ENCODE data around the gene SCAMP4.

Gene SCAMP4

GRCh38 chr19:1922803-1923202 lies 17.6 kb downstream of the SCAMP4 start:
- no peak overlapping the region for H3K27ac ChIP-seq (ENCODE audit: low read length)
- peaks cover 49% of the 10 kb centered on the region for H3K36me3 ChIP-seq (ENCODE audit: insufficient read depth, low read depth, low read length)
- no peak overlapping the region for H3K4me3 ChIP-seq (ENCODE audit: low read length)
- no peaks in the 10 kb centered on the region for H3K9me3 ChIP-seq (ENCODE audit: insufficient read depth, low read depth, low read length)
- H3K4me1 ChIP-seq (ENCODE audit: insufficient read depth, low read length) = no peaks in the 10 kb centered on the region
- H3K9ac ChIP-seq (ENCODE audit: low read depth, low read length) = no peak overlapping the region
- no peaks in the 10 kb centered on the region for H3K27me3 ChIP-seq (ENCODE audit: insufficient read depth, low read length)

- no peaks in the 10 kb centered on the region for H3K27me3 ChIP-seq (ENCODE audit: insufficient read depth, low read length)
- H3K9ac ChIP-seq (ENCODE audit: low read depth, low read length) = no peak overlapping the region
- no peak overlapping the region for H3K4me3 ChIP-seq (ENCODE audit: low read length)
- H3K9me3 ChIP-seq (ENCODE audit: insufficient read depth, low read depth, low read length) = no peaks in the 10 kb centered on the region
- no peaks in the 10 kb centered on the region for H3K4me1 ChIP-seq (ENCODE audit: insufficient read depth, low read length)
- no peak overlapping the region for H3K27ac ChIP-seq (ENCODE audit: low read length)
- peaks cover 44% of the 10 kb centered on the region for H3K36me3 ChIP-seq (ENCODE audit: insufficient read depth, low read depth, low read length)
Measured at GRCh38 chr19:1923319-1923718, 18.1 kb downstream of the SCAMP4 start.

DNA sequence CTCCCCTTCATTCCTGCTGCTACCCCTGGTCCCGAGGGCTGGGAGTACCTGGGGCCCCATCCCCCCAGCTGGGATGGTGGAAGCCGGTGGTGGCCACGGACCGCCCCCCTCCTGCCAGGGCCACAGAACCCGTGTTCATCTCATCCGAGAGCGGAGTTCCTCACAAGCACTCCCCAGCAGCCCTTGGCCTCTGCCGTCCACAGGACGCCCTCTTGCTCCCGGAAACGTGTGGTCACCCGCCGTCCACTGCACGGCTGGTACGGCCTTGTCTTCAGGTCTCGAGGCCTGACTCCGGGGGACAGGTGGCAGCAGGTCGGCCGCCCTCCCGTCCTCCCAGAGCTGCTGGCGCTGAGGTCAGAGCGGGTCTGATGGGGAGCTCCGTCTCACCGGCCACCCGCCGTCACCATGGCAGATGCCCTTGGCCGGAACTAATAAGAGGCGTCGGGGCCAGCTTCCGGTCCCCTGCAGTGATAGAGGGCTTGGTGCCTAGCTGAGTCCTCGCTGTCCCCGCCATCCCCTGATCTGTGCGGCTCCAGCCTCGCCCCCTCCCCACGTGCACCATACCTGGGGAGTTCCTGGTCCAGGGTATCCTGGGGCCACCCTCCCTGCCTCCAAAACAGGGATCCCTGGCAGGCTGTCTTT lies 19.2 kb downstream of the SCAMP4 start:
- H3K4me1 ChIP-seq (ENCODE audit: insufficient read depth, low read length) = no peaks in the 10 kb centered on the region
- H3K9me3 ChIP-seq (ENCODE audit: insufficient read depth, low read depth, low read length) = no peaks in the 10 kb centered on the region
- peaks cover 35% of the 10 kb centered on the region for H3K36me3 ChIP-seq (ENCODE audit: insufficient read depth, low read depth, low read length)
- no peak overlapping the region for H3K9ac ChIP-seq (ENCODE audit: low read depth, low read length)
- H3K27ac ChIP-seq (ENCODE audit: low read length) = no peak overlapping the region
- no peaks in the 10 kb centered on the region; the same call in 1 of the 2 replicates for H3K27me3 ChIP-seq (ENCODE audit: insufficient read depth, low read length)
- H3K4me3 ChIP-seq (ENCODE audit: low read length) = no peak overlapping the region

DNA sequence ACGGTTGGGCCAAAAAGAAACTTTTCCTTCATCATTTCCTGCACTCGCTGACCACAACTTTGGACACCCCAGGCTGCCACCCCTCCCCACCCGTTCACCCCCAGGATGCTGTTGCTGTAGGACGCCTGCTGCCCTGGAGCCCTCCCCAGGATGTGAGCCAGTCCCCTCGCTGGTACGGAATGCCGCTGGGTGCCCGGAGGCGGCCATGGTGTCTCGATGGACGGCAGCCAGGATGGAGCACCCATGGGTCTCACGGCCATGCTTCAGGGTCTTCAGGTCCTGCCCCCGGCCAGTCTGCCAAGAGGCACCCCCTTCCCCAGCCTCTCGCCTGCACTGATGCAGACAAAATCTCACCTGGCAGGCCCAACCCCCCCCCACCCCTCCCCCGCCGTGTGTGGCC lies 20.3 kb downstream of the SCAMP4 start:
- H3K27ac ChIP-seq (ENCODE audit: low read length) = no peak overlapping the region
- H3K27me3 ChIP-seq (ENCODE audit: insufficient read depth, low read length) = no peaks in the 10 kb centered on the region; the same call in 1 of the 2 replicates
- H3K4me1 ChIP-seq (ENCODE audit: insufficient read depth, low read length) = peaks cover 3% of the 10 kb centered on the region; the same call in 1 of the 2 replicates
- peaks cover 26% of the 10 kb centered on the region for H3K36me3 ChIP-seq (ENCODE audit: insufficient read depth, low read depth, low read length)
- H3K9ac ChIP-seq (ENCODE audit: low read depth, low read length) = no peak overlapping the region
- no peaks in the 10 kb centered on the region for H3K9me3 ChIP-seq (ENCODE audit: insufficient read depth, low read depth, low read length)
- no peak overlapping the region for H3K4me3 ChIP-seq (ENCODE audit: low read length)

DNA sequence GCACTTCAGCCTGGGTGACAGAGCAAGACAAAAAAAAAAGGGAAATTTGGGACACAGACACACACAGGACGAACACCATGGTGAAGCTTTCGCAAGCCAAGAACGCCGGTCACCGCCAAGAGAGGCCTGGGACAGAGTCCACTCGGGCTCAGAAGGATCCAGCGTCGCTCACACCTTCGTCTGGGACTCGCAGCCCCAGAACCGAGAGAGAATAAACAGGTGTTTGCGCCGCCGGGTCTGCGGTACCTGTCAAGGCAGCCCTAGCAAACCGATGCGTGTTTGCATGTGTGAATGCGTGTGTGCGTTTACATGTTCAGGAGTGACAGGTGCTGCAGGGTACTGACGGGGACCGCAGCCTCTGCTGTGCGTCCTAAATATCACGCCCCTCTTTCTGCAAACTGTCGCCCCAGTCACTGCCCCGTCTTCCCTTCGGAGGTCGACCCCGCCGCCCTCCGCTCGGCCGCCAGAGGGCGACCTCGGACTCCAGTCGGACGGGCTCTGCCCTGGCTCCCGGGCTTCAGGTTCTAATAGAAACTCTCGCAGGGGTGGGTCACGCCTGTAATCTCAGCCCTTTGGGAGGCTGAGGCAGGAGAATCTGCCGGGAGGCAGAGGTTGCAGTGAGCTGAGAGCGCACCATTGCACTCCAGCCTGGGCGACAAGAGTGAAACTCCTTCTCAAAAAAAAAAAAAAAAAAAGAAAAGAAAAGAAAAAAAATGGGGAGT lies 24.0 kb downstream of the SCAMP4 start:
- Histone ChIP-seq H3K9me3 (ENCODE audit: insufficient read depth, low read depth, low read length) (peaks cover 5% of the 10 kb centered on the region; the same call in 1 of the 2 replicates), H3K4me3 (ENCODE audit: low read length) (peak overlapping the region; percentile 51; the same call in 1 of the 2 replicates), H3K4me1 (ENCODE audit: insufficient read depth, low read length) (peaks cover 3% of the 10 kb centered on the region; the same call in 1 of the 2 replicates), H3K27me3 (ENCODE audit: insufficient read depth, low read length) (no peaks in the 10 kb centered on the region; the same call in none of the 2 replicates), H3K9ac (ENCODE audit: low read depth, low read length) (no peak overlapping the region), H3K27ac (ENCODE audit: low read length) (no peak overlapping the region), H3K36me3 (ENCODE audit: insufficient read depth, low read depth, low read length) (no peaks in the 10 kb centered on the region)

DNA sequence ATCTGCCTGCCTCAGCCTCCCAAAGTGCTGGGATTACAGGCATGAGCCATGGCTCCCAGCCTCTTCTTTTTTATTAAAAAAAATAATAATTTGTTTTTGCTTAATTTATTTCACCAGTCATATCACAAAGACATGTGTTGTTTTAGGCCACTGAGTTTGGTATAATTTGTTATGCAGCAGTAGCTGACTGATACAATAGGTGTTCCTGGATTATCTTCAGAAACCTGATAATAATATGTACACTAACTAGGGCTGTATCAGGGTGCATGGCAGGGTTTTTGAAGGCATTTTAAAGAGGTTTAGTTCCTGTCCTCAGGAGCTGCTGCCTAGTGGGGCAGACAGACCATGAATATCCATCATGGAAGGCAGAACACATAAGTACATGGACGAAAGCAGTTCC lies 26.2 kb downstream of the SCAMP4 start:
- Histone ChIP-seq H3K9me3 (ENCODE audit: insufficient read depth, low read depth, low read length) (peaks cover 5% of the 10 kb centered on the region; the same call in 1 of the 2 replicates), H3K9ac (ENCODE audit: low read depth, low read length) (no peak overlapping the region), H3K36me3 (ENCODE audit: insufficient read depth, low read depth, low read length) (no peaks in the 10 kb centered on the region), H3K27me3 (ENCODE audit: insufficient read depth, low read length) (no peaks in the 10 kb centered on the region; the same call in none of the 2 replicates), H3K27ac (ENCODE audit: low read length) (no peak overlapping the region), H3K4me3 (ENCODE audit: low read length) (no peak overlapping the region), H3K4me1 (ENCODE audit: insufficient read depth, low read length) (peaks cover 3% of the 10 kb centered on the region; the same call in 1 of the 2 replicates)

DNA sequence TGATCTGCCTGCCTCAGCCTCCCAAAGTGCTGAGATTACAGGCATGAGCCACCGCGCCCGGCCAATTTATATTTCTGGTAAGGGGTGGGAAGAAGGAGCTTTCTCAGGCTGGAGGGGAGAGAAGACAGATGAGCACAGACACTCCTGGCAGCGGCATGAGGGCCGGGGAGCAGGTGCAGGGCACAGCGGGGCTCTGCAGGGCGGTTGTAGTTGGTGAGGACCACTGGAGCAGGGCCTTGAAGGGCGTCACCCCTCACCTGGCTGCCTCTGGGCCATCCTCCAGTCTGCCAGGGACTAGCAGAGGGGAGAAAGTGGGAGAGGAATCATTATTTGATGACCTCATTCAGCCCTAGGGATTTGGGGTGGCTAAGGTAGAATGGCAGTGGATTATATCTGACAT lies 27.2 kb downstream of the SCAMP4 start:
- Histone ChIP-seq H3K27me3 (ENCODE audit: insufficient read depth, low read length) (no peaks in the 10 kb centered on the region; the same call in none of the 2 replicates), H3K9me3 (ENCODE audit: insufficient read depth, low read depth, low read length) (peaks cover 5% of the 10 kb centered on the region; the same call in 1 of the 2 replicates), H3K9ac (ENCODE audit: low read depth, low read length) (no peak overlapping the region), H3K4me1 (ENCODE audit: insufficient read depth, low read length) (peaks cover 3% of the 10 kb centered on the region; the same call in 1 of the 2 replicates), H3K27ac (ENCODE audit: low read length) (no peak overlapping the region), H3K4me3 (ENCODE audit: low read length) (no peak overlapping the region), H3K36me3 (ENCODE audit: insufficient read depth, low read depth, low read length) (no peaks in the 10 kb centered on the region)

- Histone ChIP-seq H3K27me3 (ENCODE audit: insufficient read depth, low read length) (no peaks in the 10 kb centered on the region; the same call in none of the 2 replicates), H3K36me3 (ENCODE audit: insufficient read depth, low read depth, low read length) (no peaks in the 10 kb centered on the region), H3K27ac (ENCODE audit: low read length) (no peak overlapping the region), H3K4me1 (ENCODE audit: insufficient read depth, low read length) (peaks cover 3% of the 10 kb centered on the region; the same call in 1 of the 2 replicates), H3K9me3 (ENCODE audit: insufficient read depth, low read depth, low read length) (peaks cover 5% of the 10 kb centered on the region; the same call in 1 of the 2 replicates), H3K4me3 (ENCODE audit: low read length) (no peak overlapping the region), H3K9ac (ENCODE audit: low read depth, low read length) (no peak overlapping the region)
Measured at GRCh38 chr19:1933244-1933643, 28.0 kb downstream of the SCAMP4 start.

DNA sequence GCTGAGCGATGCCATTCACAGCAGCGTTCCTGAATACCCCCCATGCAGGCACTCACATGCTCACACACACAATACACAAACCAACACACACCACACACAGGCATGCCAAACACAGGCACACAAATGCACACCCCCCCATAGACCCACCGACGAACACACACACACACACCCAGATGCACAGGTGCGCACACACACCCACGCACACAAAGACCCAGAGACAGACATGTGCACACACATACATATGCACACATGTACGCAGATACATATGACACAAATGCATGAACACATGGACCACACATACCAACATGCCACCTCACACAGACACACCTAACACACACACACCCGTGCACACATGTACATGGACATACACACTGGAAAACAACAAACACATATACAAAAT lies 28.7 kb downstream of the SCAMP4 start:
- Histone ChIP-seq H3K27ac (ENCODE audit: low read length) (no peak overlapping the region), H3K36me3 (ENCODE audit: insufficient read depth, low read depth, low read length) (no peaks in the 10 kb centered on the region), H3K9me3 (ENCODE audit: insufficient read depth, low read depth, low read length) (peaks cover 5% of the 10 kb centered on the region; the same call in 1 of the 2 replicates), H3K9ac (ENCODE audit: low read depth, low read length) (no peak overlapping the region), H3K4me1 (ENCODE audit: insufficient read depth, low read length) (peaks cover 3% of the 10 kb centered on the region; the same call in 1 of the 2 replicates), H3K4me3 (ENCODE audit: low read length) (no peak overlapping the region), H3K27me3 (ENCODE audit: insufficient read depth, low read length) (no peaks in the 10 kb centered on the region; the same call in none of the 2 replicates)

- Histone ChIP-seq H3K36me3 (ENCODE audit: insufficient read depth, low read depth, low read length) (no peaks in the 10 kb centered on the region), H3K9ac (ENCODE audit: low read depth, low read length) (no peak overlapping the region), H3K9me3 (ENCODE audit: insufficient read depth, low read depth, low read length) (peaks cover 5% of the 10 kb centered on the region; the same call in 1 of the 2 replicates), H3K27ac (ENCODE audit: low read length) (no peak overlapping the region), H3K4me3 (ENCODE audit: low read length) (no peak overlapping the region), H3K4me1 (ENCODE audit: insufficient read depth, low read length) (peaks cover 6% of the 10 kb centered on the region; the same call in 1 of the 2 replicates), H3K27me3 (ENCODE audit: insufficient read depth, low read length) (no peaks in the 10 kb centered on the region; the same call in 1 of the 2 replicates)
Measured at GRCh38 chr19:1935484-1936208, 30.4 kb downstream of the SCAMP4 start.

DNA sequence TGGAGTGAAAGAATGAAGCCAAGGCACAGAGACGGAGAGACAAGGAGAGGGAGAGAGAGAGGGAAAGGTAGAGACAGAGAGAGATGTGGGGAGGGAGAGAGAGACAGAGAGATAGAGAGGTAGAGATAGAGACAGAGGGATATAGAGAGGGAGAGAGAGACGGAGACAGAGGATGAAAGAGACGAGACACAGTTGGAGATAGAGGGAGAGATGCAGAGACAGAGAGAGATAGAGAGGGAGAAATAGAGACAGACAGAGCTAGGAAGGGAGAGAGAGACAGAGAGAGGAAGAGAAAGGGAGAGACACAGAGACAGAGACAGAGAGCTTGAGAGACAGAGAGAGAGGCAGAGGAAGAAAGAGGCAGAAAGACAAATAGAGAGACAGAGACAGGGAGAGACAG lies 31.2 kb downstream of the SCAMP4 start:
- H3K27me3 ChIP-seq (ENCODE audit: insufficient read depth, low read length) = no peaks in the 10 kb centered on the region; the same call in 1 of the 2 replicates
- H3K4me3 ChIP-seq (ENCODE audit: low read length) = no peak overlapping the region

More for the DNA sequence above, 31.2 kb downstream of the SCAMP4 start:
- Histone ChIP-seq H3K4me1 (ENCODE audit: insufficient read depth, low read length) (peaks cover 6% of the 10 kb centered on the region; the same call in 1 of the 2 replicates), H3K27ac (ENCODE audit: low read length) (no peak overlapping the region), H3K9ac (ENCODE audit: low read depth, low read length) (no peak overlapping the region), H3K9me3 (ENCODE audit: insufficient read depth, low read depth, low read length) (peaks cover 4% of the 10 kb centered on the region; the same call in 1 of the 2 replicates), H3K36me3 (ENCODE audit: insufficient read depth, low read depth, low read length) (no peaks in the 10 kb centered on the region)
